GM13977 (cell line): ENCODE measurements around the gene CACNA1B.

ENCODE experiments used
- DNase-seq: peaks from one replicate; pipeline ENCODE4 v3.0.0; 2012; ENCODE audit warnings: low spot score
- in situ Hi-C: fragments of 300-500 bp; cut with MboI; formaldehyde crosslinking; loops from one replicate; pipeline ENCODE4 v1.12.0; 2022; ENCODE audit warnings: low sequenced_read_pairs, low pct_unique_long_range_greater_than_20kb, mixed read lengths, inconsistent platforms; ENCODE audit not compliant: unreplicated experiment
- TF ChIP-seq, protein P1 (sequence below): IDR thresholded peaks from 2 replicates; pipeline ENCODE4 v1.5.1; 2012; ENCODE audit warnings: mild to moderate bottlenecking, control low read depth; ENCODE audit not compliant: insufficient read depth; ENCODE audit errors: extremely low read depth, missing control alignments

The CACNA1B gene

DNA sequence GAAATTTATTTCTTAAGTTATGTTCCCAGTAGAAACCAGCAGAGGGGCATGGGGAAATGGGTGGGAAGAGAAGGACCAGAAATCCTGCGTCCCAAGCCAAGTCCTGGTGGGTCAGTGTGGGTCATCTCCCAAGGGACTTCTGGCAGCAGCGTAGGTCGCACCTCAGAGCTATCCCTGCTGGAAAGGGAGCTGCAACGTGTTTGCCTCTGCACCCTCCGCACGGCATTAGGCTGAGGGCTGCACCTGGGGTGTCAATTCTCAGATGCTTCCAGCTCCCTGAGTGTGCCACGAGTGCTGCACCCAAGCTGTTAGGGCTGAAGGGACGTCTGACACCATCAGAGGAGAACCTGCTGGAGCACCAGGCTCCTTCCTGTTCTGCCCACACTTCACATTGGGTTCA is 182.8 kb downstream of the CACNA1B start:
- DNase-seq = no peak
- TF ChIP-seq, protein P1, sequence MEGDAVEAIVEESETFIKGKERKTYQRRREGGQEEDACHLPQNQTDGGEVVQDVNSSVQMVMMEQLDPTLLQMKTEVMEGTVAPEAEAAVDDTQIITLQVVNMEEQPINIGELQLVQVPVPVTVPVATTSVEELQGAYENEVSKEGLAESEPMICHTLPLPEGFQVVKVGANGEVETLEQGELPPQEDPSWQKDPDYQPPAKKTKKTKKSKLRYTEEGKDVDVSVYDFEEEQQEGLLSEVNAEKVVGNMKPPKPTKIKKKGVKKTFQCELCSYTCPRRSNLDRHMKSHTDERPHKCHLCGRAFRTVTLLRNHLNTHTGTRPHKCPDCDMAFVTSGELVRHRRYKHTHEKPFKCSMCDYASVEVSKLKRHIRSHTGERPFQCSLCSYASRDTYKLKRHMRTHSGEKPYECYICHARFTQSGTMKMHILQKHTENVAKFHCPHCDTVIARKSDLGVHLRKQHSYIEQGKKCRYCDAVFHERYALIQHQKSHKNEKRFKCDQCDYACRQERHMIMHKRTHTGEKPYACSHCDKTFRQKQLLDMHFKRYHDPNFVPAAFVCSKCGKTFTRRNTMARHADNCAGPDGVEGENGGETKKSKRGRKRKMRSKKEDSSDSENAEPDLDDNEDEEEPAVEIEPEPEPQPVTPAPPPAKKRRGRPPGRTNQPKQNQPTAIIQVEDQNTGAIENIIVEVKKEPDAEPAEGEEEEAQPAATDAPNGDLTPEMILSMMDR = no peak
- in situ Hi-C loops = no loop called here

DNA sequence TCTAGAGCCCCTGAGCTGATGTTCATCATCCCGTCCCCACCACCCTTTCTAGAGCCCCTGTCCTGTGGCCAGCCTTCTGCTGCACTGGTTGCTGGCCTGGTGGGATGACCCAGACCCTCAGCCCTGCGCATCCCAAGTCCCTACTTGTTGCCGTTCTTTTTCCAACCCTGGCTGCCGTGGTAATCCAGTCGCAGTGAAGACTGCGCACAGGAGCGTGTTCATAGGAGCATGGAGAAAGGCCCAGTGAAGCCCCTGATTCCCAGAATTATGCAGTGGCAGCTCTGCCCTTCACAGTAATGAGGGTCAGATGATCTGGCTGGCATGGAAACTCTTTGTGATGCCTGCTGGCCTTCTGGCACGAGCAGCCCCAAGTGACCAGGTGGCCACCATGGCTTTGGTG is 183.3 kb downstream of the CACNA1B start:
- in situ Hi-C loops = no loop called here
- TF ChIP-seq, protein P1 = no peak
- no peak for DNase-seq

- TF ChIP-seq, protein P1 = no peak
- in situ Hi-C loops = no loop called here
- no peak for DNase-seq
Measured at GRCh38 chr9:138061631-138062030, 184.0 kb downstream of the CACNA1B start.

DNA sequence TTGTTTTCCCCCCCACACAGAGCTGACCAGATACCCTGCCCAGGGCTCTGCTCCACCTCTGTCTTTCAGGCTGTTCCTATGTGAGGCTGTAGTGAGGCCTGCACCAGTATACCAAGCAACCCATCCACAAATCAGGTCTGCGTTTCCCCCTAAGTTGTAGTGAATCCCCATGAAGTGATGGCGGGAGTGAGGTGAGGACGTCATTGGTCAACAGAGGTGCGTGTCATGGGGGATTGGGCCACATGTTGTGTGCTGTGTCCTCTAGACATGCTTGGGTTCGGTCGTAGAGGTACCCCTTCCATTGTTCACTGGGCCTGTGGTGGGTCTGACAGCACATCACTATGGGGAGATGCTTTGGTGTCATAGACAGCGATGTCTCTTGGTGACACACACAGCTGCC is 184.6 kb downstream of the CACNA1B start:
- in situ Hi-C loops = no loop called here
- TF ChIP-seq, protein P1 = no peak
- no peak for DNase-seq

GRCh38 chr9:138063033-138063432 is 185.5 kb downstream of the CACNA1B start:
- no peak for DNase-seq
- in situ Hi-C loops = no loop called here
- TF ChIP-seq, protein P1 = no peak

DNA sequence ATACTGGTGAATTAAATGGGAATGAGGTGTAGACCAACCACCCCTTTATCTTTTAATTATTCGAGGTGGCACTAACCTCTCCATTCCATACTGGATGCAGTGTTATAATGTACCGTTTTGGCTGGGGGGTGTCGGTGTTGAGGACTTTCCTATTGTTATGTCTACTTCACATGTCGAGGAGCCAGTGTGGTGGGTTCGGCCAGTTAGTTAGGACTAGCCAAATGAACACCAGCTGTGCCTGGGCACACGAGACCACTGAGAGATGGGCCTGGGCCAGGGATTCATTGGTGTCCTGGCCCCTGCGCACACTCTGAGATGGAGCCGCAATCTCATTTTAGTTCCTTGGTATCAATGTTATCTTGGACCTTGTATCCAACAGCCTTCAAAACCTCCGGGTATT is 186.2 kb downstream of the CACNA1B start:
- in situ Hi-C loops = no loop called here
- DNase-seq = no peak
- TF ChIP-seq, protein P1 = no peak

DNA sequence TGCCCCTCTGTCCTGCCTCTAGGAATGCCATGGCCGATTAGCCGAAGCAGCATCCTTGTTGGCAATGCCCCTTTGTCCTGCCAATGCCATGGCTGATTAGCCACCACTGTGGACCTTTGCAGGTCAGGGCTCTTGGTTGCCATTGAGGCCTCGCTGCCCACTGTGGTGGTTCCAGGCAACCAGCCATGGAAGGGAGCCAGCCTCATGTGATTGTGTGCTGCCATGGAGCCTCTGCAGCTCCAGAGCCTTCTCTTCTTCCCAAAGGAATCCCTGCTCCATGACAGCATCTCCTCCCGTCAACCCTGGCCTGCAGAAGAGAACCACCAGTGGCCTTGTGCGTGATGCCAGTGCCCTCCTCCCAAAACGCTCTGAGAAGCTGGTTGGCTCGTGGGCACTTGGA is 187.0 kb downstream of the CACNA1B start:
- in situ Hi-C loops = no loop called here
- no peak for DNase-seq
- TF ChIP-seq, protein P1 = no peak
